Dermis blood vessel endothelial cell (primary cell): ENCODE data around the gene ROR1. TPM values are rescaled to one million over a fixed set of nuclear protein-coding genes. Genes with fewer than 3 reads are reported as not detected.
A peak's percentile ranks its signal among the peaks of the same experiment; 100 is the strongest.

Experiments
- DNase-seq: peaks from one replicate; pipeline ENCODE4 v3.0.0; 2010
- total RNA-seq: library from RNA; depleted of rRNA; stranded (reverse); fragments of >200 nt; gene quantifications from 2 replicates; pipeline ENCODE4 v1.2.3, GENCODE V29; 2014

ROR1 gene
- total RNA-seq, 1 donor from 2014 or later, result 0.17 TPM

DNA sequence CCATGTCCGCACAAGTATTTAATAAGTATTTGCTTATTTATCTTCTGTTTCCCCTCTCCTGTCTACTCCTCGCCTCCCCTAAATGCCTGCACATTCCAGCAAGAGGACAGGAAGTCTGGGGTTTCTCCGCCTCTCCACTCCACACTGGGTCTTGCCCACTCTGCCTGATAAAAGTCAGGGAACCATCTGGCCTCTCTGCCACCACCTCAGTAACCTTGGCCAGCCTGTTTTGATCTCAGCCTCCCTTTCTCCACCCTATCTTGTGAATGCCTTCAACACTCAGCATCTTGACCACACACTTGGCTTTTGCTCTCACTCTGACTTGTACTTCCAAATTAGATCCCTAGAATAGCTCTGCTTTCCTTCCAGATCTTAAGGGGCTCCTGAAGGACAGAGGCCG lies 264.3 kb downstream of the ROR1 start:
- no peak for DNase-seq

GRCh38 chr1:64038965-64039364 lies 265.1 kb downstream of the ROR1 start:
- no peak for DNase-seq

DNA sequence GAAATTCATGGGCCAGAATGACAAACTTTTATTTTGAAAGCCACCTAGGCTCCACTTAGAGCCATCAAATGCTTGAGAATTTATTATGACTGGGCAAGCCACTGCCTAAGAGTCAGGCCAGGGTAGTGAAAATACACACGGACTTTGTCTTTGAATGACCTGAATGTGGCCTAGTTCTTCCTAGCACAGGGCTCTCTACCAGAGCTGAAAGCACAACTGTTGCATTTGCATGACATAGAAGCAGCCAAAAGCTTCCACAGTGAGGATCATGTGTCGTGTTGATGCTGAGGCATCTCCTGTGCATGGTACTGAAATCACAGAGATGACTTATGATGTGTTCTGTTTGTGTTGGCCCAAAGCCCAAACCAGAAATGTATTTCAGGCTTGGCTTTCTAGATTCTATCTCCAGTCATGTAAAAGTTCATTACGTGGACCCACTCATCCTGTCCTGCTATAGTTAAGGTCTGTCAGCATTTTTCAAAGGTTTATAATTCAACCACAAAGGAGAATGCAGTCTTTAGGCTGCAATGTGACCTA lies 265.6 kb downstream of the ROR1 start:
- peak; percentile 88 for DNase-seq

GRCh38 chr1:64041371-64042131 lies 267.7 kb downstream of the ROR1 start:
- DNase-seq, result no peak

DNA sequence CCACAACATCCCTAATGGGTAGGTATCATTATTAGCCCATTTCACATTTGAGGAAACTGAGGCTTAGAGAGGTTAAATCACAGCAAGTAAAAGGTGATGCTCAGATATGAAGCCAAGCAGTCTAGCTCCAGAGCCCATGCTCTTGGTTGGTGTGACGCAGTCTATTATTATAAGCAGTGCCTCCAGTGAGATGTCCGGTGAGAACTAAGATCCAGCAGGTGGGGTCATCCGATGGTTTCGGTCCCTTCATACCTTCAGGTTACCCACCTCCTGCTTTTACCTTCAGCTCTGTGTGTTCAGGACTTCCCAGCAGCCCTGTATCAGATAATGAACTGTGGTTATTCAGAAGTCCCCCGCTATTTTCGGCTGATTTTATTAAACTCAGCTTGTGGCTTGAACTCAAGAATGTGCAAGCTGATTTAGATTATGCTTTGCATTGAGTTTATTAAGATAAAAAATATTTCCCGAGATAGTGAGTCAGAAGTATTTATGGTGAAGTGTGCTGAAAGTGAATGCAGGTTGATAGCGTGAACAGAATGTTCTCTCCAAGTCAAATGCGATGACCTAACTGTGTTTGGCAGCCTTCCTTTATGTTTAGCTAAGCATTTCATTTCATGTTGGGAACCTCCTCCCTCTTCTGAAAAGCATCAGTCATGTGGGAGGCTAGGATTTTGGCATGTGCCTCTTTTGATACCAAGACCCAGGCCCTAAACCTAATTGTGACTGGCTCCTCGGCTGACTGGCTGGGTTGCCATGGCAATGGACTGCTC lies 268.7 kb downstream of the ROR1 start:
- DNase-seq, result peak; percentile 73

GRCh38 chr1:64043288-64043687 lies 269.5 kb downstream of the ROR1 start:
- no peak for DNase-seq

DNA sequence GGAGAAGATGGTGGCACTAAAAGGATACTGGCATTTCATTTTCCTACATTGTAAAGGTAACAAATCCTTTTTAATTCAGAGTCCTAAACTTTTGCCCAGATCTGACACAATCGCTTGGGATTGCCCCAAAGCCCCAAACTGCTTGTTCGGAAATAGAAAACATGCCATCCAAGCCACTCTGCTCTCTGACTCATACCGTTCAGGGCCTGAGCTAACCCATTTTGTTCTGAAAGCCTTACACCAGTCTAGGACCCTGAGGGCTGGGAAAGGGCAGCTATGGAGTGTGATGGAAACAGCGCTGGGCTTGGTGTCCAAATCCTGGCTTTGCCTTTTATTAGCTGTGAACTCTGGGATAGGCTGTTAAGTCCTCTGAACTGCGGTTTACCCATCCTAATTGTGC lies 270.2 kb downstream of the ROR1 start:
- no peak for DNase-seq

- DNase-seq, result no peak
Measured at GRCh38 chr1:64046243-64046642, 272.4 kb downstream of the ROR1 start.

- DNase-seq, result peak; percentile 39
Measured at GRCh38 chr1:64046891-64047290, 273.1 kb downstream of the ROR1 start.

DNA sequence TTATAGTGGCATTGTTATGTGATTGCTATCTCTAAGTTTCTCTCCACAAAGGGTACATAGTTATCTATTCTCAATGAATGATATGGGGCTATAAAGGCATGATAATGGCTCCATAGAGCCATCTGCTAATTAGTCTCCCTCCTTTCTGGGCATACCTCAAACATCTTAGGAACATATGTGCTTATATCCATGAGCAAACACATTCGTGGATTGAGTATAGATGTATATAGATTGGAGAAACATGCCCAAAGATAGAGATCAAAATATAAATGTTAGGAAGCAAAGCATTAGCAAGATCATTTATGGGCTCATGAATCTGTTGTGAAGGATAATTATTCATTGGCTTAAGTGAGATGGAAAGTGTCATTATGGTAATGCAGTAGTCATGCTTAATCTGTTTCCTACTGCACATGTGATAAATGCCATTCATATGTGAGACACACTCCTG lies 273.8 kb downstream of the ROR1 start:
- DNase-seq, result no peak

- no peak for DNase-seq
Measured at GRCh38 chr1:64049900-64050540, 276.2 kb downstream of the ROR1 start.

DNA sequence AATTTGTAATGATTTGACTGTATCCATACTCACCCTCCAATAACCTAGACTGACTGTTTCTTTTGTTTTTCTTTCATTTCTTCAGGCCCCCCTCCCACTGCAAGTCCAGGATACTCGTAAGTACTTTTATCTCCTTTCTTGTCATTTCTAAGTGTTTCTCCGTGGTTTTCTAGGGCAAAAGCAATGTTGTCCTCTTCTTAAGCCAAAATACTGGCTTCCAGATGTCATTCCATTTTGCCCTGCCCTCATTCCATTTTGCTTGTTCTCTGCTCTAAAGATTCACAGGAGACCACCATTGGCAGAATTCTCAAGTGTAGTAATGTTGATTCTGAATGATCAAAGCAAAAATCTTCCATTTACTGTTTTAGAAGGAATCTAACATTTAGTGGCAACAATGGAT lies 276.8 kb downstream of the ROR1 start:
- DNase-seq, result no peak

DNA sequence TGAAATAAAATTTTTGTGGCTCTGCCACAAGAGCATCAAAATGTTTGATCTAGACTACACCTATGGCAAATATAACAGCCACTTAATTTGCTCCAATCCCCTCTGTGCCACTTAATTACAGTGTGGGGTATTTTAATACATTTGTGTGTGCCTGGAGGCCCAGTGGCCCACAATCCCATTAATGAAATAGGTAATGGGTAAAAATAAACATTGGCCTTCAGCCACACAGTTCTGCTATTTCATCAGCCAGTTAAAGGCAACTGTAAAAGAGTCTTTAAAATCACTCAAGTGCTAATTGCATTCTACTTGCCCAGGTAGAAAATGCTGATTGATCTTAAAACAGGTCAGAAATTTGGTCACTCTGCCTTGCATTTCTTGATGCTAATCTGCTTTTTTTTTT lies 278.0 kb downstream of the ROR1 start:
- DNase-seq, result no peak

DNA sequence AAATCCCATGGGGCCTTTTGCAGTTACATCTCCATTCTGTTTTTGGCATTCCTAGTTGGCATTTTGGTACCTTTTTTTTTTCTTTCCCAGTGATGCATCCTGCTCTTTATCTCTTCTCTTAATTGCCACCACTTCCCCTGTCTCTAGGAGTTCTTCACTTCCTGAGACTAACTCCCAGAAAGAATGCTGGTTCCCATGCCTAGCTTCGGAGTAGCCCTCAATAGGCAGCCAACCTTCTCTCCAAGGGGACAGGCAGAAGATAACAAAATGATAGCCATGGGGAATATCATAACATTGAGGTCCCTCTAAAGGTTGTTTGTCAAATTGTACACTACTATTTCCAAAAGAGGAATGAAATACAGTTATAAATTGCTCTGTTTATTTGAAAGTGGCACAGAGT lies 279.0 kb downstream of the ROR1 start:
- DNase-seq, result no peak

DNA sequence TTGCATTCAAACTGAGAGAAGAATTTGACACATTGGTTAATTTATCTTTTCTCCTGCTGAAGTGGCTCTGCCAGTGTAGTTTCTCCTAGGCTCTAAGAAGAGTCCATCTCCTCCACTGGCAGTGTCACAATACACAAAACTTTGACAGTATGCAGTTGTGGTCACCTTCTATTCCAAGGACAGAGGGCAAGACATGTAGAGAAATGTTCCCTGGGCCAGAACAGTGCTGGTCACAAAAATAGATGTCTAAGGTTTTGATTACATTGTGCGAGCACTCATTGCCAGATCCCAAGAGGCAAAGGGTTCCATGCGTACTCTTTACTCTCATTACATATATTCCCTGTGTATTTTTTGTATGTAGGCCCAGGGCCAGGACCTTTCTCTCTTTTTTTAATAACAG lies 281.5 kb downstream of the ROR1 start:
- no peak for DNase-seq

- no peak for DNase-seq
Measured at GRCh38 chr1:64059556-64059955, 285.7 kb downstream of the ROR1 start.

DNA sequence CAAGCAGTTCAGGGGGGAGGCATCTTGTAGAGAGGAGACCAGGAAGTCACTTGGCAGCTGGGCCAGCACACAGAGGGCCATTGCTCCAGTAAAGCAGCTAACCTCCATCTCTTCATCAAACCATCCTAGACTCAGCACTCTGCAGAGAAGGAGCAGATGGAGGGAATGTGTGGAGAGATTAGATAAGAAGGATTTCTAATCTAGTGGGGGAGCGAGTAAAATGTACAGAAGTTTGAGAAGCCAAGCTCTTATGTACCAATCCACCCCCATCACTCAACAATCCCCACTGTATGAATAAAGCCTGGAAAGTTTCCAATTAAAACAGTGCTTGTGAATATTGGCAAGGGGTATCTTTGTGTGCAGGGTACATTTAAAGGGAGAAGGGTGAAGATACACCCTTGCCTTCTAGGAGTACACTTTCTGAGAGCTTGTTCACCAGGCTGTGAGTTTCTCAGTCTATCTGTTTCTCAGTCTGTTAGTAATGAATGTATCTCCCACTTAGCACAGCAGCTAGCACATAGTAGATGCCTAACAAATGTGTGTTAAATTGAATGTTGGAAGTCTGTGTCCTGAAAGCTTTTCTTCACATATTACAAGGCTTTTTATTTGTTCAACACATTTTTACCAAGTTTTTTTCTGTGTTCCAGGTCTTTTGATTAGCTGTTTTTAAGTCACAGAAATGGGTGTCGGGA lies 286.9 kb downstream of the ROR1 start:
- peak; percentile 18 for DNase-seq

GRCh38 chr1:64061430-64062104 lies 287.8 kb downstream of the ROR1 start:
- DNase-seq, result no peak

DNA sequence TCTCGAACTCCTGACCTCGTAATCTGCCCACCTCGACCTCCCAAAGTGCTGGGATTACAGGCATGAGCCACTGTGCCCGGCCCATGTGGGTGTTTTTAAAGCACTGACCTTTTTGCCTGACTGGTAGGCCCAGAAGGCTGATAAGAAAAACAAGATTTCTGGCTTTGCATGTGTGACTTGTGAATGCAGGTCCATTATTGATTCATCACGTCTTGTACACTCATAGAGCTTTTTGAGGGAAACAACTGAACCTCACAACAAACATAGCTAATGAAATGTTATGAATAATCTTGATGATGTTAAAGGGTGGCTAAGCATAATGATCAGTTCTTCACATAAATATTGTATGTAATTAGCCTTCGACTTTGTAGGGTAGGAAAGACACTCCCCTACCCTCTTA lies 288.7 kb downstream of the ROR1 start:
- DNase-seq, result no peak

GRCh38 chr1:64062941-64063581 lies 289.2 kb downstream of the ROR1 start:
- DNase-seq, result no peak

- no peak for DNase-seq
Measured at GRCh38 chr1:64065571-64065970, 291.8 kb downstream of the ROR1 start.
